H9 (cell line): Measurements from ENCODE around the gene RUNX2. TPM values are rescaled to one million over a fixed set of nuclear protein-coding genes. Genes with fewer than 3 reads are reported as not detected.

Experiments used
- DNase-seq: peaks from one replicate; pipeline ENCODE4 v3.0.0-alpha.2; 2017
- H2AFZ ChIP-seq: one replicate; pipeline ENCODE4 v1.6.1; 2013; ENCODE audit warnings: mild to moderate bottlenecking, low read length, control low read depth, moderate library complexity
- H2AK5ac ChIP-seq: 2 replicates; pipeline ENCODE4 v1.6.1; 2013; ENCODE audit warnings: low read length, control low read depth, mixed read lengths; ENCODE audit not compliant: insufficient read length
- H2BK120ac ChIP-seq: one replicate; pipeline ENCODE4 v1.6.1; 2013; ENCODE audit warnings: low read depth, mild to moderate bottlenecking, low read length, control low read depth, inconsistent platforms; ENCODE audit not compliant: poor library complexity, severe bottlenecking
- H2BK12ac ChIP-seq: 2 replicates; pipeline ENCODE4 v1.6.1; 2013; ENCODE audit warnings: low read length, control low read depth, mixed read lengths, low read depth; ENCODE audit not compliant: insufficient read length
- H2BK15ac ChIP-seq: 2 replicates; pipeline ENCODE4 v1.6.1; 2013; ENCODE audit warnings: low read depth, low read length, control low read depth
- H2BK20ac ChIP-seq: one replicate; pipeline ENCODE4 v1.6.1; 2013; ENCODE audit warnings: low read depth, mild to moderate bottlenecking, low read length, control low read depth, inconsistent platforms; ENCODE audit not compliant: poor library complexity, severe bottlenecking
- H2BK5ac ChIP-seq: 2 replicates; pipeline ENCODE4 v1.6.1; 2013; ENCODE audit warnings: low read length, control low read depth, mixed read lengths; ENCODE audit not compliant: insufficient read length
- H3K14ac ChIP-seq: 2 replicates; pipeline ENCODE4 v1.6.1; 2013; ENCODE audit warnings: low read length, control low read depth; ENCODE audit not compliant: insufficient read depth
- H3K18ac ChIP-seq: 2 replicates; pipeline ENCODE4 v1.6.1; 2013; ENCODE audit warnings: low read depth, mild to moderate bottlenecking, mixed read lengths, low read length, control low read depth; ENCODE audit not compliant: insufficient read length
- H3K23ac ChIP-seq: 2 replicates; pipeline ENCODE4 v1.6.1; 2013; ENCODE audit warnings: low read length, control low read depth, mixed read lengths, low read depth; ENCODE audit not compliant: insufficient read length
- H3K23me2 ChIP-seq: 2 replicates; pipeline ENCODE4 v1.6.1; 2013; ENCODE audit warnings: low read depth, mild to moderate bottlenecking, mixed read lengths, low read length, control low read depth; ENCODE audit not compliant: insufficient read length, poor library complexity, severe bottlenecking
- H3K27ac ChIP-seq: 2 replicates; pipeline ENCODE4 v1.5.1; 2013; ENCODE audit warnings: low read length, control low read depth, mixed read lengths, low read depth; ENCODE audit not compliant: insufficient read length
- H3K27me3 ChIP-seq: 2 replicates; pipeline ENCODE4 v1.6.1; 2013; ENCODE audit warnings: low read length, control low read depth, inconsistent platforms; ENCODE audit not compliant: insufficient read depth
- H3K4ac ChIP-seq: 2 replicates; pipeline ENCODE4 v1.6.1; 2013; ENCODE audit warnings: low read depth, mild to moderate bottlenecking, control low read depth, inconsistent platforms, low read length, moderate library complexity
- H3K4me1 ChIP-seq: 2 replicates; pipeline ENCODE4 v1.6.1; 2013; ENCODE audit warnings: low read length, control low read depth, inconsistent platforms; ENCODE audit not compliant: insufficient read depth
- H3K4me2 ChIP-seq: 2 replicates; pipeline ENCODE4 v1.6.1; 2013; ENCODE audit warnings: low read length, control low read depth, mixed read lengths; ENCODE audit not compliant: insufficient read length, insufficient read depth
- H3K56ac ChIP-seq: 2 replicates; pipeline ENCODE4 v1.6.1; 2013; ENCODE audit warnings: low read depth, mild to moderate bottlenecking, mixed read lengths, low read length, control low read depth; ENCODE audit not compliant: insufficient read length
- H3K79me1 ChIP-seq: 2 replicates; pipeline ENCODE4 v1.6.1; 2013; ENCODE audit warnings: low read depth, mild to moderate bottlenecking, moderate library complexity, low read length, control low read depth, inconsistent platforms; ENCODE audit not compliant: insufficient read depth, poor library complexity, severe bottlenecking
- H3K79me2 ChIP-seq: 2 replicates; pipeline ENCODE4 v1.6.1; 2013; ENCODE audit warnings: low read length, control low read depth, inconsistent platforms; ENCODE audit not compliant: insufficient read depth
- H3K9ac ChIP-seq: 2 replicates; pipeline ENCODE4 v1.6.1; 2013; ENCODE audit warnings: low read length, control low read depth, mixed read lengths; ENCODE audit not compliant: insufficient read length; ENCODE audit errors: extremely low read depth
- H3K9me3 ChIP-seq: one replicate; pipeline ENCODE4 v1.6.1; 2013; ENCODE audit warnings: low read depth, low read length, inconsistent platforms; ENCODE audit not compliant: control insufficient read depth
- H3T11ph ChIP-seq: one replicate; pipeline ENCODE4 v1.6.1; 2013; ENCODE audit warnings: mild to moderate bottlenecking, low read length, control low read depth, inconsistent platforms
- H4K20me1 ChIP-seq: one replicate; pipeline ENCODE4 v1.6.1; 2013; ENCODE audit not compliant: control insufficient read depth, insufficient read length, insufficient read depth
- H4K5ac ChIP-seq: 2 replicates; pipeline ENCODE4 v1.6.1; 2013; ENCODE audit warnings: low read depth, mild to moderate bottlenecking, mixed read lengths, low read length, control low read depth; ENCODE audit not compliant: insufficient read length
- H4K8ac ChIP-seq: replicated peaks from 2 replicates; pipeline ENCODE4 v1.6.1; 2013; ENCODE audit warnings: low read length, control low read depth, mixed read lengths, low read depth; ENCODE audit not compliant: insufficient read length
- H4K91ac ChIP-seq: 2 replicates; pipeline ENCODE4 v1.6.1; 2013; ENCODE audit warnings: low read depth, mild to moderate bottlenecking, moderate library complexity, mixed read lengths, low read length, control low read depth; ENCODE audit not compliant: insufficient read length
- H3K27ac Mint-ChIP-seq, 3 experiments: 2 replicates in 2 of 3; 3 replicates in 1 of 3; pipeline ENCODE4 v1.8.0; 2020 to 2021; ENCODE audit warnings: mixed read lengths in 3 of 3, mild to moderate bottlenecking in 1 of 3, moderate library complexity in 1 of 3
- H3K27me3 Mint-ChIP-seq: 2 replicates; pipeline ENCODE4 v1.8.0; 2021; ENCODE audit warnings: low read depth, mild to moderate bottlenecking, moderate library complexity, mixed read lengths
- H3K36me3 Mint-ChIP-seq, 3 experiments: 2 replicates in 2 of 3; 3 replicates in 1 of 3; pipeline ENCODE4 v1.8.0; 2020 to 2021; ENCODE audit warnings: low read depth in 3 of 3, mixed read lengths in 3 of 3; ENCODE audit not compliant: insufficient read depth in 1 of 3
- H3K4me1 Mint-ChIP-seq, 2 experiments: 2 replicates each; pipeline ENCODE4 v1.8.0; 2020; ENCODE audit warnings: mixed read lengths in 2 of 2
- H3K4me3 Mint-ChIP-seq, 2 experiments: 2 replicates in 1 of 2; 3 replicates in 1 of 2; pipeline ENCODE4 v1.8.0; 2020 to 2021; ENCODE audit warnings: mild to moderate bottlenecking in 2 of 2, mixed read lengths in 2 of 2, moderate library complexity in 1 of 2
- H3K9me3 Mint-ChIP-seq, 2 experiments: 2 replicates in 1 of 2; 3 replicates in 1 of 2; pipeline ENCODE4 v1.8.0; 2020; ENCODE audit warnings: mild to moderate bottlenecking in 2 of 2, mixed read lengths in 2 of 2, moderate library complexity in 1 of 2
- CTCF ChIP-seq: fragments of 200-600 bp; sonication (generic); conservative IDR thresholded peaks from 3 replicates; pipeline ENCODE4 v1.8.0; 2021; ENCODE audit warnings: antibody characterized with exemption, mild to moderate bottlenecking
- whole genome bisulfite sequencing: extraction: QIAGEN DNeasy Blood & Tissue Kit; methylation state at CpG from one replicate; pipeline ENCODE4 v1.1.7; 2013; ENCODE audit warnings: missing lambda C conversion rate, low lambda C conversion rate, mixed read lengths; ENCODE audit not compliant: insufficient read length; ENCODE audit errors: extremely low coverage; 5-methylcytosine and 5-hydroxymethylcytosine counted together
- total RNA-seq: library from RNA; stranded (reverse); gene quantifications from 2 replicates; pipeline ENCODE4 v1.2.1, GENCODE V29; 2021

RUNX2 gene
- total RNA-seq, 1 experiment from 2014 or later, result 0.15 TPM

- no peak overlapping the region for H2BK12ac ChIP-seq
- H2BK120ac ChIP-seq, result no peak overlapping the region
- H3K4ac ChIP-seq, result no peak overlapping the region
- no peaks in the 10 kb centered on the region for H3K79me1 ChIP-seq
- H2AK5ac ChIP-seq, result no peak overlapping the region
- H3K4me3 Mint-ChIP-seq, result no peak overlapping the region
- H3K27me3 Mint-ChIP-seq, result no peaks in the 10 kb centered on the region
- H4K20me1 ChIP-seq, result no peaks in the 10 kb centered on the region
- no peak overlapping the region for H3T11ph ChIP-seq
- no peak overlapping the region for H2AFZ ChIP-seq
- H2BK20ac ChIP-seq, result no peak overlapping the region
- no peaks in the 10 kb centered on the region for H3K9me3 Mint-ChIP-seq
- H3K79me2 ChIP-seq, result no peaks in the 10 kb centered on the region
- DNase-seq, result no peak
- H3K4me2 ChIP-seq, result no peak overlapping the region
- no peaks in the 10 kb centered on the region for H3K23me2 ChIP-seq
- no CpG with 5 or more reads among the region's 1 CpG for WGBS
- no peak overlapping the region for H3K14ac ChIP-seq
- no peak overlapping the region for H2BK15ac ChIP-seq
- H3K56ac ChIP-seq, result no peak overlapping the region
- H3K27ac Mint-ChIP-seq, result no peak overlapping the region
- H3K9me3 ChIP-seq, result no peaks in the 10 kb centered on the region
- no peak overlapping the region for H3K23ac ChIP-seq
- no peaks in the 10 kb centered on the region for H3K4me1 Mint-ChIP-seq
- no peak overlapping the region for H3K18ac ChIP-seq
- no peak overlapping the region for H4K8ac ChIP-seq
- H3K9ac ChIP-seq, result no peak overlapping the region
- H3K27ac ChIP-seq, result no peak overlapping the region
- no peaks in the 10 kb centered on the region for H3K36me3 Mint-ChIP-seq
- H4K5ac ChIP-seq, result no peak overlapping the region
- H2BK5ac ChIP-seq, result no peak overlapping the region
- no peaks in the 10 kb centered on the region for H3K4me1 ChIP-seq
- no peak overlapping the region for H4K91ac ChIP-seq
- no peak for TF ChIP-seq CTCF
- H3K27me3 ChIP-seq, result no peaks in the 10 kb centered on the region
Measured at GRCh38 chr6:45690846-45691245, 362.7 kb downstream of the RUNX2 start.
